AG10803 (cell line): ENCODE measurements around the gene THY1.
"Not testable (repeated sequence)": the region's sequence is repeated elsewhere in the genome, so short reads cannot be mapped to it uniquely, and the experiment has no call there.

Experiments
- DNase-seq: peaks from one replicate; pipeline ENCODE4 v3.0.0; 2010; ENCODE audit warnings: low read depth
- H3K4me3 ChIP-seq: 2 replicates; pipeline ENCODE4 v1.5.1; 2011; ENCODE audit warnings: mild to moderate bottlenecking, low read length, control low read depth
- TF ChIP-seq, protein P1 (sequence below): conservative IDR thresholded peaks from 2 replicates; pipeline ENCODE4 v1.5.1; 2011; ENCODE audit warnings: mild to moderate bottlenecking, low read length, control low read depth, inconsistent platforms

The THY1 gene

DNA sequence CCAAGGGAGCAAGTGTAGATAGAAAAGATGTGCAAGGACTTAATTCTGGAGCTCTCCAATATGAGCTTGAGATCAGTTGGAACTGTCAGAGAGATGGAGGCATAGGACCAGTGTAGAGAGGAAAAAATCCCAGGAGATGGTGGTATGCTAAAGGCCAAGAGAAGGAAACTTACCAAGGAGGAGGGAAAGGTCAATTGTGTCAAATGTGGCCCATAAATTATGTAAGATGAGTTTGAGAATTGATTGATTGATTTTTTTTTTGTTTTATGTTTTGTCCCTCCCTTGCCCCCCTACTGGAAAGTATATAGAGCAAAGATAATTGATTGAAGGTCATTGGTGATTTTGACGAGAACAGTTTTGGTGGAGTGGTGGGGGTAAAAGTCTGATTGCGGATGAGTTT lies 38.6 kb downstream of the THY1 start:
- TF ChIP-seq, protein P1, sequence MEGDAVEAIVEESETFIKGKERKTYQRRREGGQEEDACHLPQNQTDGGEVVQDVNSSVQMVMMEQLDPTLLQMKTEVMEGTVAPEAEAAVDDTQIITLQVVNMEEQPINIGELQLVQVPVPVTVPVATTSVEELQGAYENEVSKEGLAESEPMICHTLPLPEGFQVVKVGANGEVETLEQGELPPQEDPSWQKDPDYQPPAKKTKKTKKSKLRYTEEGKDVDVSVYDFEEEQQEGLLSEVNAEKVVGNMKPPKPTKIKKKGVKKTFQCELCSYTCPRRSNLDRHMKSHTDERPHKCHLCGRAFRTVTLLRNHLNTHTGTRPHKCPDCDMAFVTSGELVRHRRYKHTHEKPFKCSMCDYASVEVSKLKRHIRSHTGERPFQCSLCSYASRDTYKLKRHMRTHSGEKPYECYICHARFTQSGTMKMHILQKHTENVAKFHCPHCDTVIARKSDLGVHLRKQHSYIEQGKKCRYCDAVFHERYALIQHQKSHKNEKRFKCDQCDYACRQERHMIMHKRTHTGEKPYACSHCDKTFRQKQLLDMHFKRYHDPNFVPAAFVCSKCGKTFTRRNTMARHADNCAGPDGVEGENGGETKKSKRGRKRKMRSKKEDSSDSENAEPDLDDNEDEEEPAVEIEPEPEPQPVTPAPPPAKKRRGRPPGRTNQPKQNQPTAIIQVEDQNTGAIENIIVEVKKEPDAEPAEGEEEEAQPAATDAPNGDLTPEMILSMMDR = peak; percentile 35
- DNase-seq = no peak
- no peak overlapping the region for H3K4me3 ChIP-seq

DNA sequence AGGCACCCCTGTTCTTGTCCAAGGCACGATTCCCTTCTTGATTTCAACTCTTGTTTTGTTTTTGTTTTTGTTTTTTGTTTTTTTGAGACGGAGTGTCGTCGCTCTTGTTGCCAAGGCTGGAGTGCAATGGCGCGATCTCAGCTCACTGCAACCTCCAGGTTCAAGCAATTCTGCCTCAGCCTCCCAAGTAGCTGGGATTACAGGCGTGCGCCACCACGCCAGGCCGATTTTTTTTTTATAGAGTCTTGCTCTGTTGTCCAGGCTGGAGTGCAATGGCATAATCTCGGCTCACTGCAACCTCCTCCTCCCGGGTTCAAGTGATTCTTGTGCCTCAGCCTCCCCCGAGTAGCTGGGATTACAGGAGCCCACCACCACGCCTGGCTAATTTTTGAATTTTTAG lies 40.5 kb downstream of the THY1 start:
- not testable (repeated sequence) for H3K4me3 ChIP-seq

DNA sequence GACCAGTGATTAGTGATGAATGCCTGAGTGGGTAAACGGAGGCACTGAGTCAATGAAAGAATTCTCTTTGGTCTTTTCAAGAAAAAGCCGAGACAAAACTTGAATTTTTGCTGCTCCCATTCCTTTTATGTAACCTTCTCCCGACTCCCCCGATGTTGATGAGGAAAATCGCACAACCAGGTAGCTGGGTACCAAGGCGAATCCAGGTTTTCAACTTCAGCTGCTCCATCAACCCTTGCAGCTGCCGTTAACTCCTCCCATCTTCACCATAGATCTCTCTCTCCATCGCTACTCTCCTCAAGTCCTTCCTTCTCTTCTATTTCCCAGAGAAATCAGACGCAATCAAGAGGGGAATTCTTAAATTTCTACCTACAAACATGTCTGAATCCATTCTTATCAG lies 40.9 kb downstream of the THY1 start:
- TF ChIP-seq, protein P1 = no peak
- peak overlapping the region; percentile 64 for H3K4me3 ChIP-seq
- no peak for DNase-seq

More for the DNA sequence above, 40.5 kb downstream of the THY1 start:
- DNase-seq = not testable (repeated sequence)

DNA sequence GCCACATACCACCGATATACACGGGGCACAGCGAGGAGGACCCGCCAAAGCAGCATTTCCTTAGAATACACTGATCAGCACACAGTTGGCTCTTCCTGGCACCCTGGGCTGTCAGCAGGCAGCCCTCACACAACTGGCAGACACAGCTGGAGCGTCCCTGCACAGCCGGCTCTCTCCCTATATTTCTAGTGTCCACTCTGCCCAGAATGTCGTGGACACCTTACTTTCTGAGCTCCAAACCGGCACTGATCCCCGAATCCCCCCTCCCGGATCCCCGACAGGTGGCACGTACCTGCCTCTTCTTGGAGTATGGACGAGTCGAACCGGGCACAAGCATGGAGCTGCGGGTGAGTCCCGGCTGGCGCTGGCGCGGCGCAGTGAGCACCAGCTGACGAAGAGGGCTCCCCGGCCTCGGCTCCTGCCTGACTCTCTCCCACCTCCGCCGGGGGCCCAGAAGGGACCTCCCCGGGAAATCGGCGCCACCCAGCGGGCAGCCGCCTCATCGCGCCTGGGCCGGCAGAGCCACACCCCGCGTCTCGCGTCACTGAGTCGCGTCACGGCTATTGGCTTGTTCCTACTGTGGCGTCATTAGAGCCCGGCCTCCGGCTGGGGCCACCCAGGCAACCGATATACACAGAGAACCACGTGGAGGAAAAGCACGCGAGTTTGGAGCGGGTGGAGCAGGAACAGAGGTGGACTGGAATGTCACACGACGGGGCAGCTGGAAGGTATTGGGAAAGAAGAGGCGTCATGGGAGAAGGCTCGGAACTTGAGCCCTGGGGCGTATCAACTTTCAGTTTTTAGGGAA lies 41.6 kb downstream of the THY1 start, which contains the start of gene USP2:
Gene USP2, minus strand, starts transcription at position 510 of the 808 bp plus-strand sequence. CDS start 8,210 bp downstream, outside the sequence.
- DNase-seq = peak; percentile 96

DNA sequence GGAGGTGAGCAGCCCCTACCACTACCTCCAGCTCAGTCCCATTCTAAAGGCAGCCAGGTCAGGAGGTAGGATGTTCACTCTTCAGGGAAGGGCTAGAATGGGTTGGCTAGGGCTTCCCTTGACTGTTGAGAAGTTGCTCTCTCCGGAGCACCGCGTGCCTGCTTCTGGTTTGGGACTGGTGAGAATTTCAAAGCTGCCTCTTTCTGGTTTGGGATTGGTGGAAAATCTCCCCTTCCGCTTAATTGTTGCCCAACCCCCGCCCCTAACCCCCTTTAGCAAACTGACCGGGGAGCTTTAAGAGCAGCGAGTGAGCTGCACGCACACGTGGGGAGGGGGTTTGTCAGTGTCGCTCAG lies 42.2 kb downstream of the THY1 start:
- DNase-seq = no peak
- TF ChIP-seq, protein P1 = no peak
- peak overlapping the region; percentile 71 for H3K4me3 ChIP-seq

More for the DNA sequence above, 41.6 kb downstream of the THY1 start, which contains the start of gene USP2:
- peak within 1 kb of the TSS; percentile 71 for H3K4me3 ChIP-seq
- TF ChIP-seq, protein P1 = peak; percentile 69

DNA sequence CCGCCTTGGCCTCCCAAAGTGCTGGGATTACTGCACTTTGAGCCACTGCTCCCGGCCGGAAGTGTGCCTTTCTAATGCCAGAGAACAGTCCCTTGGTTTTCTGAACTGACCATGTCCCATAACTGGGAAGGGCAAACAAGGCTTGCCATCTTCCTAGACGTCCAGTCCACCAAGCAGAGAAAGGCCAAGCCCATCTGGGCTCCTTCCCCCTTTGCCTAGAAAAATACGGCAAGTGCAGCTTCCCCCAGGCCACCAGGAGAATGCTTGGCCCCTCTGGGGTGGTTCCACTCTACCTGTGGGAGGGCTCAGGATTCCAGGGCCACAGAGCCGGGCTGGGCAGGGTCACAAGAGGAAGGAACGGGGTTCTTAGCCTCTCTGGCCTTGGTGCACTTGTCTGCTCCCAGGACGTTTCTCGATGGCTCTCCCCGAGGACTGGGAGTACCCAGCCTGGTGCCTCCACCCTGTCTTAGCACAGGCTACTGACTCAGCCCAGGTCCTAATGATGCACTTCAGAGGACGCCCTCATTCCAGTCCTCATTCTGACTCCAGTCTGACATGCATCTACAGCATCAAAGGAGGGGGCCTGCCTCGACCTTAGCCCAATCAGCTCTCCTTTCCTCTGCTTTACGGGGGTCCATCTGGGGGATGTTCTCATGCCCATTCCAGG lies 42.7 kb downstream of the THY1 start:
- TF ChIP-seq, protein P1 = no peak
- H3K4me3 ChIP-seq = no peak overlapping the region
- DNase-seq = no peak

DNA sequence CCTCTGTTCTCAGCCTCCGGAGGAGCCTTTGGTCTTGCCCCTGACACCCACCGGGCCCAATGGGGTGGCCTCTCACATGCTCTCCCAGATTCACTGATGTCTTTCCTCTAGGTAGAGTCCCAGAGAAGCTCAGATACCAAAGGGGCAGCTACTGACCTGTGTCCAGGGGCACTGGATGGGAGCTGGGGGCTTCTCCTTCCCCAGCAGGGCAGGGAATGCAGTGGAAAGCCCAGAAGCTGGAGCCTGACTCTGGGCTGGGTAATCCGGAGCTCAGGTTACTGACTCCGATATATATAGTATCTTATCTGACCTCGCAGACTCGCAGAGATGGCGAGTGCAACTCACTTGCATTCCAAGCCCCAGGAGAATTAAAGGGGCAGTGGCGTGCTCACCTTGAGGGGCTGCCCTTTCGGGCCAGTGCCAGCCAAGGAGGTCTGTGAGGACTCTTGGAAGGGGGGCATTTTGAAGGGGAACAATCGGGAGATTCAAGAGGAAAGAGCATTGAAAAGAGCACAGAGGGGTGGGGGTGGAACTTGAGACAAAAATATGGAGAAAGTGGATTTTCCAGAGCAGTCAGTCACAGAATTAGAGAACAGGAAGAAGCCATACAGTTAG lies 44.0 kb downstream of the THY1 start:
- no peak for DNase-seq
- H3K4me3 ChIP-seq = no peak overlapping the region
- TF ChIP-seq, protein P1 = no peak
